ENCODE data around the gene B4GAT1. TPM values are rescaled to one million over a fixed set of nuclear protein-coding genes. Genes with fewer than 3 reads are reported as not detected.

The B4GAT1 gene
- total and polyA plus RNA-seq, 4 donors, result 12.0 to 20.8 (median 17.6) TPM

GRCh38 chr11:66327171-66328030 lies 20.0 kb downstream of the B4GAT1 start:
- no peak overlapping the region for H3K4me3 ChIP-seq (ENCODE audit: low read depth in 1 of 3, low read length in 3 of 3)
- DNase-seq (ENCODE audit: low spot score), result no peak
- WGBS, result 85% methylated on average over 10 of the region's 10 CpGs
- no peak for TF ChIP-seq HNF4G (IDR thresholded peaks at IDR 0.05)
- TF ChIP-seq REST (IDR thresholded peaks at IDR 0.05), result no peak
- TF ChIP-seq, protein P1, sequence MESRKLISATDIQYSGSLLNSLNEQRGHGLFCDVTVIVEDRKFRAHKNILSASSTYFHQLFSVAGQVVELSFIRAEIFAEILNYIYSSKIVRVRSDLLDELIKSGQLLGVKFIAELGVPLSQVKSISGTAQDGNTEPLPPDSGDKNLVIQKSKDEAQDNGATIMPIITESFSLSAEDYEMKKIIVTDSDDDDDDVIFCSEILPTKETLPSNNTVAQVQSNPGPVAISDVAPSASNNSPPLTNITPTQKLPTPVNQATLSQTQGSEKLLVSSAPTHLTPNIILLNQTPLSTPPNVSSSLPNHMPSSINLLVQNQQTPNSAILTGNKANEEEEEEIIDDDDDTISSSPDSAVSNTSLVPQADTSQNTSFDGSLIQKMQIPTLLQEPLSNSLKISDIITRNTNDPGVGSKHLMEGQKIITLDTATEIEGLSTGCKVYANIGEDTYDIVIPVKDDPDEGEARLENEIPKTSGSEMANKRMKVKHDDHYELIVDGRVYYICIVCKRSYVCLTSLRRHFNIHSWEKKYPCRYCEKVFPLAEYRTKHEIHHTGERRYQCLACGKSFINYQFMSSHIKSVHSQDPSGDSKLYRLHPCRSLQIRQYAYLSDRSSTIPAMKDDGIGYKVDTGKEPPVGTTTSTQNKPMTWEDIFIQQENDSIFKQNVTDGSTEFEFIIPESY (IDR thresholded peaks at IDR 0.05), result no peak
- TF ChIP-seq, protein P2, sequence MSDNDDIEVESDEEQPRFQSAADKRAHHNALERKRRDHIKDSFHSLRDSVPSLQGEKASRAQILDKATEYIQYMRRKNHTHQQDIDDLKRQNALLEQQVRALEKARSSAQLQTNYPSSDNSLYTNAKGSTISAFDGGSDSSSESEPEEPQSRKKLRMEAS (IDR thresholded peaks at IDR 0.05), result no peak
- no peak for TF ChIP-seq GABPA (IDR thresholded peaks at IDR 0.05 in 1 of 2, conservative IDR thresholded peaks at IDR 0.05 in 1 of 2)
- no peak for TF ChIP-seq CTCF (IDR thresholded peaks at IDR 0.05; ENCODE audit: low read depth, low read length, missing input control)
- TF ChIP-seq TAF1 (conservative IDR thresholded peaks at IDR 0.05), result no peak
- no peak for TF ChIP-seq HNF4A (conservative IDR thresholded peaks at IDR 0.05)
- TF ChIP-seq RAD21 (IDR thresholded peaks at IDR 0.05), result no peak
- H3K9me3 ChIP-seq (ENCODE audit: control insufficient read depth in 4 of 4, low read length in 3 of 4), result no peaks in the 10 kb centered on the region
- H3K36me3 ChIP-seq (ENCODE audit: control insufficient read depth in 4 of 4, insufficient read depth in 3 of 4, low read depth in 1 of 4, low read length in 3 of 4), result no peaks in the 10 kb centered on the region
- H3K9ac ChIP-seq (ENCODE audit: low read depth in 1 of 2, low read length in 2 of 2), result no peak overlapping the region
- peaks cover 2 to 9% (median 4%) of the 10 kb centered on the region in 4 donors for H3K4me1 ChIP-seq (ENCODE audit: control insufficient read depth in 4 of 4, insufficient read depth in 4 of 4, low read length in 3 of 4)
- H3K27me3 ChIP-seq (ENCODE audit: control insufficient read depth in 4 of 4, insufficient read depth in 4 of 4, low read length in 3 of 4), result no peaks in the 10 kb centered on the region
- H3K27ac ChIP-seq (ENCODE audit: low read depth in 1 of 2, low read length in 2 of 2), result no peak overlapping the region

DNA sequence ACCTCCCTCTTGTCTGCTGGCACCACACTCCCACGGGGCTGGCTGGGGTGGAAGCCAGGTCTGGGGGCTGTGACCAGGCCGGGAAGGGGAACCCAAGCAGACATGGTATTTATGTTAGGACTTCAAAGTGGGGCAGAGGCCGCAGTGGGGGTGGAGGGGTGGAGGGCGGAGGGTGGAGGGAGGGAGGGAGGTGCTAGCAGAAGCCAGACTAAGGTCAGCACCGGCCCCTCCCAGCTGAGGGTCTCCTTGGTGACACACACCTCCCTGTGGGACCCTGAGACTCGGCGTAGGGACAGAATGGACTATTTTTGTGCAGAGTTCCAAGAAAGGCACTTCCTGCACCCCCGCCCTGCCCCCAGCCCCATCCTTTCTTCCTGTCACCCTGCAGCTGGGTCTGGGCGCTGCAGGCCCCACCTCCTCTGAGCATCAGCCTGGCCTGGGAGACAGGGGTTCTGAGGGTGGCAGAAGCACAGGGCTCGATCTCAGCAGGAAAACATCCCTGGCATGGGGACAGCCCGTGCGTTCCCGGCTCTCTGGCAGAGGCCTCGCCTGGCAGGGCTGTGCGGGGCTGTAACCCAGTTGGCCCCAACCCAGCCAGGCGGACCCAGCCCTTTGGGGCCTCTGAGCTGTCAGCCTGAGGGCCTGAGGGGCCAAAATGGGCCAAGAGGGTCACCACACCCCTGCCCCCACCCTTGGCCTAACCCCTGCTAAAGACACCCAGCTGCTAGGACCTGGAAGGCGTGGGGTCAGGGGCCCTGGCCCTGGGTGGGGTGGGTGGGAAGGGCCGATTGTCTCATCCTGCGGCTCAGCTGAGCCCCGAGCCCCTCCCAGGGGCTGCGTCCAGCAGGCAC lies 20.9 kb downstream of the B4GAT1 start:
- Histone ChIP-seq H3K9ac (ENCODE audit: low read depth in 1 of 2, low read length in 2 of 2) (no peak overlapping the region), H3K4me3 (ENCODE audit: low read depth in 1 of 3, low read length in 3 of 3) (no peak overlapping the region), H3K27ac (ENCODE audit: low read depth in 1 of 2, low read length in 2 of 2) (no peak overlapping the region), H3K9me3 (ENCODE audit: control insufficient read depth in 4 of 4, low read length in 3 of 4) (no peaks in the 10 kb centered on the region), H3K36me3 (ENCODE audit: control insufficient read depth in 4 of 4, insufficient read depth in 3 of 4, low read depth in 1 of 4, low read length in 3 of 4) (no peaks in the 10 kb centered on the region), H3K4me1 (ENCODE audit: control insufficient read depth in 4 of 4, insufficient read depth in 4 of 4, low read length in 3 of 4) (peaks cover 2 to 9% (median 4%) of the 10 kb centered on the region in 4 donors), H3K27me3 (ENCODE audit: control insufficient read depth in 4 of 4, insufficient read depth in 4 of 4, low read length in 3 of 4) (no peaks in the 10 kb centered on the region)
- 64% methylated on average over 21 of the region's 21 CpGs for WGBS
- no peak for DNase-seq (ENCODE audit: low spot score)
- TF ChIP-seq, protein P3, sequence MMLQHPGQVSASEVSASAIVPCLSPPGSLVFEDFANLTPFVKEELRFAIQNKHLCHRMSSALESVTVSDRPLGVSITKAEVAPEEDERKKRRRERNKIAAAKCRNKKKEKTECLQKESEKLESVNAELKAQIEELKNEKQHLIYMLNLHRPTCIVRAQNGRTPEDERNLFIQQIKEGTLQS (IDR thresholded peaks at IDR 0.05), result no peak
- TF ChIP-seq FOXA2 (IDR thresholded peaks at IDR 0.05) (no peak), YY1 (IDR thresholded peaks at IDR 0.05) (no peak), TAF1 (conservative IDR thresholded peaks at IDR 0.05) (no peak), HNF4A (conservative IDR thresholded peaks at IDR 0.05) (no peak), REST (IDR thresholded peaks at IDR 0.05) (no peak), GABPA (IDR thresholded peaks at IDR 0.05 in 1 of 2, conservative IDR thresholded peaks at IDR 0.05 in 1 of 2) (no peak)
- TF ChIP-seq, protein P1 (IDR thresholded peaks at IDR 0.05), result no peak
- TF ChIP-seq, protein P2 (IDR thresholded peaks at IDR 0.05), result no peak

Measured in liver (tissue), 9 donors.